Esophagus (tissue), 2 donors: ENCODE measurements around the gene NDUFS2. TPM values are rescaled to one million over a fixed set of nuclear protein-coding genes. Genes with fewer than 3 reads are reported as not detected.
"Not testable (repeated sequence)": the region's sequence is repeated elsewhere in the genome, so short reads cannot be mapped to it uniquely, and the experiment has no call there.

Experiments used
- H3K27ac ChIP-seq, 2 donors: one replicate each; pipeline ENCODE4 v1.5.1; 2013; ENCODE audit warnings: low read depth in 2 of 2, mild to moderate bottlenecking in 2 of 2, inconsistent platforms in 1 of 2, low read length in 1 of 2, moderate library complexity in 1 of 2
- H3K27me3 ChIP-seq, 2 donors: one replicate each; pipeline ENCODE4 v1.6.1; 2013; ENCODE audit warnings: low read length in 2 of 2, control low read depth in 1 of 2, mild to moderate bottlenecking in 1 of 2; ENCODE audit not compliant: insufficient read depth in 2 of 2, control insufficient read depth in 1 of 2
- H3K36me3 ChIP-seq, 2 donors: one replicate each; pipeline ENCODE4 v1.6.1; 2013; ENCODE audit warnings: low read length in 1 of 2; ENCODE audit not compliant: control insufficient read depth in 2 of 2, insufficient read depth in 2 of 2
- H3K4me1 ChIP-seq, 2 donors: one replicate each; pipeline ENCODE4 v1.6.1; 2013; ENCODE audit warnings: low read length in 1 of 2; ENCODE audit not compliant: control insufficient read depth in 2 of 2, insufficient read depth in 2 of 2
- H3K4me3 ChIP-seq, 2 donors: one replicate each; pipeline ENCODE4 v1.5.1; 2013; ENCODE audit warnings: low read length in 2 of 2, mild to moderate bottlenecking in 2 of 2, low read depth in 1 of 2, moderate library complexity in 1 of 2
- H3K9me3 ChIP-seq, 2 donors: one replicate each; pipeline ENCODE4 v1.6.1; 2013; ENCODE audit warnings: mild to moderate bottlenecking in 2 of 2, low read depth in 1 of 2, low read length in 1 of 2, moderate library complexity in 1 of 2; ENCODE audit not compliant: control insufficient read depth in 2 of 2, insufficient read depth in 1 of 2
- WGBS, 2 donors: extraction: QIAGEN DNeasy Blood & Tissue Kit; methylation state at CpG; one replicate each; pipeline ENCODE4 v1.1.7; 2013; 5-methylcytosine and 5-hydroxymethylcytosine counted together
- polyA plus RNA-seq, 2 donors: library from polyadenylated mRNA; stranded (reverse); fragments of 200-250 nt; gene quantifications; one replicate each; pipeline ENCODE4 v1.2.3, GENCODE V29; 2013
- donor health status: healthy with polysubstance abuse.
- donor health status: Bipolar disorder and iron deficiency.

Gene NDUFS2
- polyA plus RNA-seq, 2 donors: 27.8 to 76.0 TPM

- no peak overlapping the region for H3K4me3 ChIP-seq
- H3K36me3 ChIP-seq: peaks cover 8 to 22% of the 10 kb centered on the region in 2 donors
- 58 to 68% methylated on average over 7 of the region's 7 CpGs for WGBS, 2 donors
- no peaks in the 10 kb centered on the region for H3K9me3 ChIP-seq
- no peaks in the 10 kb centered on the region for H3K27me3 ChIP-seq
- H3K4me1 ChIP-seq: no peaks in the 10 kb centered on the region
- peak overlapping the region in 1 of 2 donors; percentile 43 for H3K27ac ChIP-seq
These were observed 15.0 kb downstream of the NDUFS2 start for GRCh38 chr1:161216945-161217712.

GRCh38 chr1:161217831-161218230, 15.7 kb downstream of the NDUFS2 start:
- Histone ChIP-seq H3K4me3 (no peak overlapping the region), H3K36me3 (peaks cover 8 to 18% of the 10 kb centered on the region in 2 donors), H3K27ac (no peak overlapping the region), H3K9me3 (no peaks in the 10 kb centered on the region), H3K4me1 (no peaks in the 10 kb centered on the region), H3K27me3 (no peaks in the 10 kb centered on the region)
- 67 to 70% methylated on average over 6 of the region's 6 CpGs for WGBS, 2 donors

- Histone ChIP-seq H3K9me3 (no peaks in the 10 kb centered on the region), H3K4me3 (no peak overlapping the region), H3K4me1 (no peaks in the 10 kb centered on the region), H3K27ac (no peak overlapping the region), H3K36me3 (peaks cover 6 to 14% of the 10 kb centered on the region in 2 donors), H3K27me3 (no peaks in the 10 kb centered on the region)
- WGBS, 2 donors: 68 to 70% methylated on average over 8 of the region's 8 CpGs
These were observed 16.3 kb downstream of the NDUFS2 start for GRCh38 chr1:161218301-161219077.

DNA sequence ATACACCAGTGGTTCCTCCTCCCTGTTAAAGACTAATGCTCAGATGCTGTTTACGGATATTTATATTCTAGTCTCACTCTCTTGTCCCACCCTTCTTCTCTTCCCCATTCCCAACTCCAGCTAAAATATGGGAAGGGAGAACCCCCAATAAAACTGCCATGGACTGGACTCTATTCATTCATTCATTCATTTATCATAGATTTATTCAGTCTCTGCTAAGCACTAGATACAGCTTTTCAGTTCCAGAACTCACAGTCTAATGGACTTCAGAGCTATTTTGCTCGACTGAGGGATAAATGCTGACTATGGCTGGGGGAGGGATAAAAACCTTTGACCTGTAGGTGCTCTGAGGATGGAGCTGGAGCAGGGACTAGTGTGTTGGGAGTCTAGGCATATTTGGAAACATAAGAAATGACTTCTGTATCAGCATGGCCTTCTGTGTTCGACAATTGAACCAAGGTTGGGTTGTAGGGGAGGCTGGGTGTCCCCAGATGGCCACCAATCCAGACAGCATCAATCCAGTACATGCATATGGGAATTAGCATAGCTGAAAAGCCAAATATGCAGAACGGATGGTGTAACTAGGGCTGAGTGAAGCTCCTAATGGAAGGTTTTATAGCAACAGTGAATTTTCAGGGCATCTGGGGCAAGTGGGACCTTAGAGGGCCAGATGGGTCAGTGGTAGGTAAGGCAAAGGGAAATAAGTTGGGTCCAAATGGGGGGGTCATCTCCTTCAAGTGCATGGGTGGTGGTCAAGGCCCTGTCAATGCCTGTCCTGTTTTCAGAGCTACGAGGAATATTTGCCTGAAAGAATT, 17.1 kb downstream of the NDUFS2 start:
- WGBS, 2 donors: 87 to 90% methylated on average over 5 of the region's 5 CpGs
- H3K9me3 ChIP-seq: no peaks in the 10 kb centered on the region
- no peak overlapping the region for H3K27ac ChIP-seq
- H3K4me3 ChIP-seq: no peak overlapping the region
- no peaks in the 10 kb centered on the region for H3K4me1 ChIP-seq
- H3K27me3 ChIP-seq: no peaks in the 10 kb centered on the region
- peaks cover 0 to 6% of the 10 kb centered on the region in 2 donors for H3K36me3 ChIP-seq

GRCh38 chr1:161220002-161220401, 17.8 kb downstream of the NDUFS2 start:
- 84 to 85% methylated on average over 5 of the region's 5 CpGs for WGBS, 2 donors
- no peak overlapping the region for H3K4me3 ChIP-seq
- peaks cover 0 to 3% of the 10 kb centered on the region in 2 donors for H3K36me3 ChIP-seq
- no peaks in the 10 kb centered on the region for H3K4me1 ChIP-seq
- H3K27me3 ChIP-seq: no peaks in the 10 kb centered on the region
- no peaks in the 10 kb centered on the region for H3K9me3 ChIP-seq
- no peak overlapping the region for H3K27ac ChIP-seq

DNA sequence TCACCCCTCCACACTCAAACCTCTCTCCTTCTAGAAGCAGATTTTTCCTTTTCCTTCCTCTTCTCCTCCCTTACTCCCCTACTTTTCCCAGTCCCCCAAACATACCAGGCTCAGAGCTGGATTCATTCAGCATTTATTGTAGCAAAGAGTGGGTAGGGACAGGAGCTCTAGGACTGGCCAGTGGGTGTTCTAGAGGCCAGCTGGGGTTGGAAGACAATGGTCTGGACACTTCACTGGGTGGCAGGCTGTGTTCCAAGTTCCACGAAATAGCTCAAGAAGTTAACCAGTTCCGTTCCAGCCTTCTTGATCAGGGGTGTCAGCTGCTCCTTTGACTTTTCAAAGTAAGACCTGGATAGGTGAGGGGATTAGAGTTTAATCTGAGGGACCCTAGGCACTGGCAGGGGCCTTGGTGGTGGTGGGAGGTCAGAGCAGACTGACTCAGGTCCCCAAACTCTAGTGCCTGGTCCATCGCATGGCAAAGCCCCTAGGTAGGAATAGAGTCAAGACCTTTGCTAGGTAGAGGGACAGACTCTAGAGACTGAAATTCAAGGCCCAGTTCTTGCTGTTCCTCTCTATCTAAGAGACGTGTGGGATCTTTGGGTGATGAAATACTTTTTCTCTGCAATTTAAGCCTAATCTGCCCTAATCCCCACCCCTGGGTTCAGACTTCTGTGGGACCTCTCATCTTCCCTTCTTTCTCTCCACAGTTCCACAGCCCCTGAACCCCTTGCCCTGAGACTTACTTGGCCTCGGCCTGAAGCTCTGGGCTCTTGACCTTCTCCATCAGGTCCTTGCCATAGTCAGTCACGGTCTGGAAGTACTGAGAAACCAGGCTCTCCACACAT, 20.2 kb downstream of the NDUFS2 start:
- H3K27ac ChIP-seq: no peak overlapping the region
- WGBS, 2 donors: 80 to 83% methylated on average over 6 of the region's 6 CpGs
- H3K4me3 ChIP-seq: no peak overlapping the region
- H3K27me3 ChIP-seq: no peaks in the 10 kb centered on the region
- no peaks in the 10 kb centered on the region for H3K36me3 ChIP-seq
- H3K9me3 ChIP-seq: no peaks in the 10 kb centered on the region
- peaks cover 0 to 8% of the 10 kb centered on the region in 2 donors for H3K4me1 ChIP-seq

GRCh38 chr1:161223805-161224694, 21.9 kb downstream of the NDUFS2 start:
- H3K4me1 ChIP-seq: peaks cover 2 to 8% of the 10 kb centered on the region in 2 donors
- no peak overlapping the region for H3K27ac ChIP-seq
- H3K27me3 ChIP-seq: no peaks in the 10 kb centered on the region
- 80 to 86% methylated on average over 7 of the region's 7 CpGs for WGBS, 2 donors
- peaks cover 0 to 12% of the 10 kb centered on the region in 2 donors for H3K36me3 ChIP-seq
- H3K4me3 ChIP-seq: no peak overlapping the region
- no peaks in the 10 kb centered on the region for H3K9me3 ChIP-seq

GRCh38 chr1:161224695-161225087, 22.5 kb downstream of the NDUFS2 start:
- H3K36me3 ChIP-seq: peaks cover 0 to 16% of the 10 kb centered on the region in 2 donors
- not testable (repeated sequence) for H3K27ac ChIP-seq, H3K4me3 ChIP-seq, H3K4me1 ChIP-seq, H3K27me3 ChIP-seq, H3K9me3 ChIP-seq
- WGBS, 2 donors: 71 to 82% methylated on average over 12 to 13 of the region's 13 CpGs
